GM19025 (cell line): ENCODE results near the gene MRPS9.

Experiments
- ATAC-seq: cut with Tn5 transposase; IDR thresholded peaks from one replicate; pipeline ENCODE4 v1.9.1; 2021; ENCODE audit warnings: mild to moderate bottlenecking, low read depth, moderate library complexity; ENCODE audit not compliant: unreplicated experiment

MRPS9 gene

GRCh38 chr2:105149272-105149671, 111.4 kb downstream of the MRPS9 start:
- no peak for ATAC-seq
